Kidney capillary endothelial cell (primary cell): ENCODE measurements around the gene CIZ1.
A peak's percentile ranks its signal among the peaks of the same experiment; 100 is the strongest.

Experiments
- DNase-seq: peaks from one replicate; pipeline ENCODE4 v3.0.0-alpha.2; 2018; ENCODE audit warnings: low spot score

Gene CIZ1

DNA sequence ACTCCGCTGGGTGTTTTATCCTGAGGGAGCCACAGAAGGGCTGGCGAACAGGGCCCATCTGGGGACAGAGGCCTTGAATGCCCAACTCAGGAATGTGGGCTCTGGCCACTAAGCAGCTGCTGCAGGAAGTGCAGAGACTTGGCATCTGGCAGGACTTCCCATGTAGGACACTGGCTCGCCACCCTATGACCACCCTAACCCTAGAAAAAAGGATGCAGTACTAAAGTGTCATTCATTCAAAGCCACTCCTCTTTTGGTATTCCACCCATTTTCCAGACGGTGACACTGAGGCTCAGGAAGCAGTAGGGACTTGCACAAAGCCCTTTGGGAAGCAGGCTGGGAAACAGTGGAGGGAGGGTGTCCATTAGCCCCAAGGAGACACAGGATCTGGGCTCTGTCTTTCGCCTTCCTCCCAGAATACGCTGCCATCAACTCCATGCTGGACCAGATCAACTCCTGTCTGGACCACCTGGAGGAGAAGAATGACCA is 28.3 kb downstream of the CIZ1 start:
- DNase-seq, result no peak

DNA sequence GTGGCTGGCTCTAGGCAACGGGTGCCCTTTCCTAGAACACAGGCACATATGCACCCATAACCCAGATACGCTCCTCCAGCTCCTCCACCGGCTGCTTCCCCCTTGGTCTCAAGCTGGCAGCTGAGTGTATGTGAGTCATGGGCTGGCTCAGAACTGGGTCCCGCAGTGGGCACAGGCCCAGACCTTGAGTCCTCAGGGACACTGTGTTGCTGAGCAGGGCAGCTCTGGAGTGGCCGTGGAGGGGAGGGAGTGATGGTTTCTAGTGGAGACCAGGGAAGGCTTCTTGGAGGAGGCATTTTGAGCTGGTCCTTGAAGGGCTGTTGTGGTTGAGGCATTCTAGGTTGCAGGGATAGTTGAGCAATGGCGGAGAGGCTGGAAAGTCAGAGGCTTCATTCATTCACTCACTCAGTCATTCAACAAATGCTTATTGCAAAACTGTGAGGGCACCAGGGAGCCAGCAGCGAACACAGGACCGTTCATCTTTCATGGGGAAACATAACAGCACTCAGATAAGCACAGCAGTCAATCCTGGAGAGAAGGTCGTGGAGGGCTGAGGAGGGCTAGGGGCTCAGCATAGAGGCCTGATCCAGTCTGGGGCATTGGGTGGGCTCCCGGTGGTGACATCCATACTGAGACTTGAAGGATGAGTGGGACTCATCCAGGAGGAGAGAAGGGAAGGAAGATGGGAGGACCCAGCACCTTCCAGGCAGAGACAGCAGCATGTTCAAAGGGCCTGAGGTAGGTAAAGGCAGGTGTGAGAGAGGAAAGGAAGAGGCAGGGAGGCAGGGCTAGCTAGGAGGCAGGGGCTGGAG is 29.0 kb downstream of the CIZ1 start:
- no peak for DNase-seq

DNA sequence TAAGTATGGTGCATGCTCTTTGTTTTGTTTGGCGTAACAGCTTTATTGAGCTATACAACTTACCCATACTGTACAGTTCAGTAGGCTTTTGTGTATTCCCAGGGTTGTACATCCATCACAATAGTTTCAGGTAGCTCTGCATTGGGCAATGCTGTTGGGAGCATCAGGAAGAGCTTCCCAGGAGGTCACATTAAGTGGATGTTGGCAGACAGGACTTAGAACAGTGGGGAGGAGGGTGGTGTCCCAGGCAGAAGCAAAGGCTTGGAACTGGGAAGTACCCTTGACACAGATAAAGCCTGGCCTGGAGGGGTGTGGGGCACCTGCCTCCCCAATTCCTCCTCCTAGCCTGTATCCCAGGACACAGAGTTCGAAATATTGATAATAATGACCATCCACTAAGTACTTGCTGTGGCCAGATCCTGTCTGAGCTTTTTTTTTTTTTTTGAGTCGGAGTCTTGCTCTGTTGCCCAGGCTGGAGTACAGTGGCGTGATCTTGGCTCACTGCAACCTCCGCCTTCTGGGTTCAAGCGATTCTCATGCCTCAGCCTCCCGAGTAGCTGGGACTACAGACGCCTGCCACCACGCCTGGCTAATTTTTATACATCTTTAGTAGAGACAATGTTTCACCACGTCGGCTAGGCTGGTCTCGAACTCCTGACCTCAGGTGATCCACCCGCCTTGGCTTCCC is 30.0 kb downstream of the CIZ1 start:
- DNase-seq, result no peak

DNA sequence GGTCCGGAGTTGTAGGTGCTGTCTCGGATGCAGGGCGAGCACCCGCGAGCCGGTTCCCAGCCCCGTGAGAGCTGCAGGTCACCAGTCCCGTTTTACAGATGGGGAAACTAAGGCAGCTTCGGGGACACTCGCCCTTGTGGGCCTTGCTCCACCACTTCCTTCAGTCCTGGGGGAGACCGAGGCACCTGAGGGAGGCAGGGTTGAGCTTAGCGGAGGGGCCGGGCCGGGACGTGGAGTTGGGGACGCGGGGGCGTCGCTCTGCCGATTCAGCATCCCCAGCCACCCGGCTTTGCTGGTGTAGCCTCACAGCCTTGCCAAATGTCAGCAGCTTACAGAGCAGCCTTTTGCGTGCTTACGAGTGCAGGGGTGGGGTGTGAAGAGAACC is 30.8 kb downstream of the CIZ1 start:
- no peak for DNase-seq

DNA sequence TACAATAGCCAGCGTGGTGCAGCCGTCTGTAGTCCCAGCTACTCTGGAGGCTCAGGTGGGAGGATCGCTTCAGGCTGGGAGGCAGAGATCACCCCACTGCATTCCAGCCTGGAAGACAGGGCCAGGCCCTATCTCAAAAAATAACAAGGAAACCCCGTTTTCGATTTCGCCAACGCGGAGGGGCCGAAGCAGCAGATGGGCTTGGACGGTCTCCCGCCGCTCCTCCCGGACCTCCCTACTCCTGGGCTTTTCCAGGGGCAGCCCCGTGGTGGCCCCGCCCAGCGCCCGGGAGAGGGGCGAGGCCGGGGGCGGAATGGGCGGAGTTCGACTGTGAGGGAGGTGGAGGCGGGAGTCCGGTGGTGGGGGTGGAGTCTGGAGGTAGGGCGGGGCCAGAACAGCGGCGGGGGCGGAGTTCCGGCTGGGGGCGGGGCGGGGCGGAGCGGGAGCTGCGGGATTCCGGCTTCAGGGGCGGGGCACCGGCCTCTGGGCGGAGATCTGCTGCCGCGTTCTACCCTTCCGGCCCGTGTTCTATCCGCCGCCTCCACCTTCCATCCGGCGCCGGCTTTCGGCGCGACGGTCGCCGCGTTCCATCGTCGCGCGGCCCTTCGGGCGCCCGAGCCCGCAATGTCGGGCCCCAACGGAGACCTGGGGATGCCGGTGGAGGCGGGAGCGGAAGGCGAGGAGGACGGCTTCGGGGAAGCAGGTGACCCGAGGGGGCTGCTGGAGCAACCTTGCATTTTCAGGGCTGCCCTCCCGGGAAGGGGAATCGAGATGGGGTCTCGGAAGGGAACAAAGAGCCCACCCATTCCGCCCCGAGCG is 31.4 kb downstream of the CIZ1 start, which contains the start of gene BBLN:
TSS of gene BBLN (plus strand) at position 482 of the 819 bp plus-strand sequence. CDS start at position 625, 143 bp downstream.
- DNase-seq, result peak; percentile 93

DNA sequence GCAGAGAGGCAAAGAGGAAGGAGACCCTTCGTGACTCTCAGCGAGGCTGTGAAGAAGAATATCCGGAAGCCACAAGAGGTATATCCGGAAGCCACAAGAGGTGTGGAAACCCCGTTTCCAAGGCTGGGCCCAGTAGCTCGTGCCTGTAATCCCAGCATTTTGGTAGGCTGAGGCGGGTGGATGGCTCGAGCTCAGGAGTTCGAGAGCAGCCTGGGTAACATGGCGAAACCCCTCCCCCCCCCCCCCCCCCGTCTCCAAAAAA is 31.9 kb downstream of the CIZ1 start:
- DNase-seq, result no peak

DNA sequence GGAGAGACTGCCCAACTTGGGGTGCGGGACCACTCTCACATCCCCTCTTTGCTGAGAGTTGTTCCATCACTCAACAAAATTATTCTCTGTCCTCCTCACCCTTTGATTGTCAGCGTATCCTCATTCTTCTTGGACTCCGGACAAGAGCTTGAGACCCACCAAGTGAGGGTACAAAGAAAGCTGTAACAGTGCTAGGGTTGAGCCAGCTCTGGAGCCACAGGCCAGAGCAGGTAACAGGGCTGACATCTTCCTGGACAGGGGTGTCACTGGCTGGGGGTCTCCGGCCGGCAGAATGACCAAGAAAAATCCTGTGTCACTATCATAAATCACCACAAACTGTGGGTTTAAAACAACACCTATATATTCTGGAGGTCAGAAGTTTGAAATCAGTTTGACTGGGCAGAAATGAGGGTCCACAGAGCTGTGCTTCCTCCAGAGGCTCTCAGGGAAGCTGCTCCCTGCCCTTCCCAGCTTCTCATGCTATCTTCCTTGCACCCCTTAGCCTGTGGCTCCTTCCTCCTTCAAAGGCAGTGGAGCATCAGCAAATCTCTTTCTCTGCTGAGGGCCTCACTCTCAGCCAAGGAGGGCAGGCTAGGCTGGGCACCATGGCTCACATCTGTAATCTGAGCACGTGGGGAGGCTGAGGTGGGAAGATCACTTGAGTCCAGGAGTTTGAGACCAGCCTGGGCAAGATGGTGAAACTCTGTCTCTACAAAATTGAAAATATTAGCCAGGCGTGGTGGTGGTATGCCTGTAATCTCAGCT is 35.5 kb downstream of the CIZ1 start:
- DNase-seq, result no peak

DNA sequence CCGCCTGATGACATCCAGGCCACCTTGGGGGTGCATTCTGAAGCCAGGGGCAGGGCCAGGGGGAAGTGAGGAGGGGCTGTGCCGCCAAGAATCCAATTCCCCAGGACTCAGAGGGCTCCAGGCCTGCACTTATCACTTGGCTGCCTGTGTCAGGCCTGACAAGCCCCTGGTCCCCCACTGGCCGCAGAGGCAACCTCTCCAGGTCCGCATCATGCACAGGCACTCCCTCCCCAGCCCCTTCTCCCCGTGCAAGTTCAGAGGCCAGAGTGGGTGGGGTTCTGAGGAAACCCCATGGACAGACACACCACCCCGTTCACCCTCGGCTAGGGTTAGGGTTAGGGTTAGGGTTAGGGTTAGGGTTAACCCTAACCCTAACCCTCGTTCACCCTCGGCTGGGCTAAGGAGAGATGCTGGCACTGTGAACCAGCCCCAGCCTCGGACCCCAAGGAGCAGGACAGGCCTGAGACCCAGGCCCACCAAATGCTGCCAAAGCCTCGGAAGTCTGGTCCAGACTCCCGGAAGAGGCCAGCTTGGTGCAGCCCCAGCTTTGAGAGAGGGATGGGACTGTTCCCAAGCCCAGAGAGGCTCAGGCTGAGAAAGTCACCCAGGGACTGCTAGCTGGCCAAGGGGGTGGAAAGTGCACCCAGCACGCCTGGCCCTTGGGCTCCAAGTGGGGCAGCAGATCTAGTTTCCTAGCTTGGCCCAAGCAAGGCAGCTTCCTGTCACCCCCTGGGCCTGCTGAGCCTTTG is 37.3 kb downstream of the CIZ1 start:
- DNase-seq, result no peak

DNA sequence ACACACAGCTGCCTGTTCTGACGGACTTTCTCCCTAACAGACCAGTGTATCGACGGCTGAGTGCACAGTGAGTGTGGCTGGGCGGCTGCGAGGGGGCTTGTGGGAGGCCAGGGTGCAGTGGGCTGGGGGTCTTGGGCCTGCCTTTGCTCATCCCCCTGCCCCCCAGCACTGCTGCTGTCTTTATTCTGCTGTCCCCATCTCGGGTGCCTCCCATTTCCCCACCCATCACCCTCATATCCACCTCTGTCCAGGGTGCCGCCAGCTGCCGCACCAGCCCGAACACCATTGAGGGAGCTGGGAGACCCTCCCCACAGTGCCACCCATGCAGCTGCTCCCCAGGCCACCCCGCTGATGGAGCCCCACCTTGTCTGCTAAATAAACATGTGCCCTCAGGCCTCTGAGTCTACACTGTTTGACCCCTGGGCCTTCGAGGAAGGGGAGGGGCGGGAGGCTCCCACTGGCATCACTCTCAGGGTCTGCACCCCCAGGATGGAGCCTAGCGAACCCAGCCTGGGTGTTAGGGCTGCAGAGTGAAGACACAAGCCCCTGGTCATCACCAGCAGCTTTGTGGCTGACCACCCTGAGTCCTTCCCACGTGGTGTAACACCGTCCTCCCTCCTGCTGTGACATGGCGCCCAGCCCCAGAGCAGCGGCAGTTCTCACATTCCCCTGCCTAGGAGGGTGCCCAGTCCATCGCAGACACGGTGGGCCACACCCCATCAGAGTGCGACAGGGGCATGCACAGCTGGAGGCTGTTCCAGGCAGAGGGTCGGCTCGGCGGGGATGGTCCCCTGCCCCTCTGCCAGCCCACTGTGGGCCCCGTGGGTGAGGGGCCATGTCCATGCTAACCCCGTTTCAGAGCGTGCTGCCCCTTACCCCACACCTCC is 38.1 kb downstream of the CIZ1 start:
- no peak for DNase-seq

DNA sequence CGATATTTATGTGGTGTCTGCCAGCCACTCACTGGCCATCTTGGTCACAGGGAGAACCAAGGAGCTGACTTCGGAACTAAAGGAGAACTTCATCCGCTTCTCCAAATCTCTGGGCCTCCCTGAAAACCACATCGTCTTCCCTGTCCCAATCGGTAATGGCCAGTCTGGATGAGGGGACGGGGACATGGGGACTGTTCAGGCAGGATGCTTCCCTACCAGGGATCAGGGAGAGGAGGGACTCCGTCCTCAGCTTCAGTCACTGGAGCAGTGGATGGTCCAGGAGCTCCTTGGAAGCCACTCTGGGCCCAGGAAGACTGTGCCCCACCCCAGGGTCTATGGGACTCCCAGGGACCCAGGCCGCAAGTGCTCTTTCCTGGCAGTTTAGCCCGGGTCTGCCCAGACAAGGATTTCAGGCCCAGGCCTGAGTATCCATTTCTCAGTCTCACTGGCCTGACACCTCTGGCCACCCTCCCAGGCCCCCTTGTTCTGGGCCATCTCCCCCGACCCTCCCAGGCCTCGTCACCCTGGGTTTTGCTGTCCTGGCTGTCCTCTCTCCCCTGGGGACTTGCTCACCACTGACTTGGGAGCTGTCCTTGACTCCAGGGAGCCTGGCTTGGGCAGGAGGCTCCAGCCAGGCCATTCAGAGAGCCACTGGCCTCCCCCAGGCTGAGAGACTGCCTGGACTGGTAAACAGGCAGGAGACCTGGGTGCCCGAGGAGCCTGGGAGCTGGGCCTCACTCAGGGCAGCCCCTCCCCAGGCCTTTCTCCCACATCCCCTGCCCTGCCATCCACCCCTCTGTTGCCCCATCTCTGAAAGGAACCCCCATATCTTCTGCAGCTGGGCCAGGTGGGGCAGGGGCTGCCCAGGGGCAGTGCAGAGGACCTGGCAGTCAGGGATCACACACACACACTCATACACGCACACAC is 39.0 kb downstream of the CIZ1 start:
- no peak for DNase-seq

DNA sequence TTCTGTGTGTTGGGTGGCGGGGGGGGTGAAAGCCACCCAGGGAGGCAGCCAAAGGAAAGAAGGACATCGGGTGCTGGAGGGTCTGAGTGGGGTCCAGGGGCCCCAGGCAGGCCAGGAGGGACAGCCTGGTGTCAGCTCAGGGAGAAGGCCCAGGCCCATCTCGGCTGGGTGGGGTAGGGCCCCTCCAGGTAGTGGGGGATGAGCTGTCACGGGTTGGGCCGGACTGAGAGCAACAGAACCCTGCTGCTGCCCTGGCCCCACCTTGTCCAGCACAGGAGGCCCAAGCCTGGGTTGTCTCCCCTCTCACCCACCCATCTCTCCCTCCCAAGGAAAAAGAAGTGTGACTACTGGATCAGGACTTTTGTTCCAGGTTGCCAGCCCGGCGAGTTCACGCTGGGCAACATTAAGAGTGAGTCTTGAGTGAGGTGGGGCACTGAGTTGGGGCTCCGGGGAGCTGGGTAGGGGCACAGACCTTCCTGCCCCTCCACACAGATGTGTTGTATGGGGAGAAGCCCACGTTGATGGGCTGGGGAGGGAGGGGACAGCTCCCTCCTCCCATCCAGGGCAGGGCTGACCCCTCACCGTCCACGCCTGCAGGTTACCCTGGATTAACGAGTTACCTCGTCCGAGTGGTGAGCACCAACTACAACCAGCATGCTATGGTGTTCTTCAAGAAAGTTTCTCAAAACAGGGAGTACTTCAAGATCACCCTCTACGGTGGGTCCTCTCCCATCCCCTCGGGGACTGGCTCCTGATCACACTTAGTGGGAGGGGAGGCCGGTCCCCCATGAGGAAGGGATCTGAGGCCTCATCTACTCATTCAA is 39.9 kb downstream of the CIZ1 start:
- no peak for DNase-seq

DNA sequence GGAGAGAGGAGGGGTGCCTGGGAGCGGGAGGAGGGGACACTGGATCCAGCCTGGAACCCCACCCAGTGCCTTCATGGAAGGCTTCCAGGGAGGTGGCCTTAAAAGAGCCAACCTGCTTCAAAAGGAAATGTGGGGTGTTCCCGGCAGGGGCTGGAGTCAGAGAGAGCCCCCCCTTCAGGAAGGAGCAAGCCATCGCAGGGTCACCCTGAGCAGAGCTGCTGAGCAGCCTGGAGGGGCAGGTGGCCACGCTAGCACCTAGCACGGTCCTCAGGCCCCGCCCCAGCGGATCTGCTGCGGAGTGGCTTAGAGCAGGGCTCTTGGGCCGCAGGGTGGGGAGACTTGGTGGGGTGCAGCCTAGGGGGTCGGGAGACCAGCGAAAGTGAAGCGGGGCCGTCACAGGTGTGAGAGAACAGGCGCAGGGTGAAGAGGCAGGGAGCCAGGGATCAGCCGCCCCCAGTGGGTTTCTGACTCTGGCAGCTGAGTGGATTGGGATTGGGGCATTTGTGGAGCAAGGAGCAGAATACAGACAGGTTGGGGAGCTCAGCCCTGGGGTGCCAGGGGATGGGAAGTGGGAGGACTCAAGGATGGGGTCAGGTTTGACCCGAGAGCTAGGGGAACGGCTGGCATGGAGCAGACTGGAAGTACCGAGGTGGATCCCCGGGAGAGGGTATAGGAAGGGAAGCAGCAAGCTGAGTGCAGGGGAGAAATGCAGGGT is 40.6 kb downstream of the CIZ1 start:
- no peak for DNase-seq

DNA sequence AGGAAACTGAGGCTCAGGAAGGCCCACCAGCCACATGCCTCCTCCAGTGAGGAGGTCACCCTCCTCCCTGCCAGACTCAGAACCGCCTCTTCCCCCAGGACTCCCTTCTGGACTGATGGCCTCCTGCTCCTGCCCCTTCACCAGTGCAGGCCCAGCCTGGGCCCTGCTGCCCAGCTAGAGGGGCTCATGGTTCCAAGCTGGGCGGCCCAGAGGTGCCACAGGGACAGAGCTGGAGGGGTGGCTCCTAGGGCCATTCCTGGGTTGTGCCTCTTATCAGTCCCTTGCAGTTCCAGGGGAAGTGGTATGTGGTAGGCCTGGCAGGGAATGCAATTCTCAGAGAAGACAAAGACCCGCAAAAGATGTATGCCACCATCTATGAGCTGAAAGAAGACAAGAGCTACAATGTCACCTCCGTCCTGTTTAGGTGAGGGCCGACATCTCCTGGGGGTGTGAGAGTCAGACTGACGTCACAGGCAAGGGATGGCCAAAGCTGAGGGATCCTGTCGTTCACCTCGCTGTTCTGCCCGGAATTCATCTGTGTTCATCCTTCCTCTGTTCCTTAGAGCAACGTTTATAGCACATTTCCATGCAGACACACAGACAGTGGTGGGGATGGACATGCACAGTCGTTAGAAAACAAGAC is 41.3 kb downstream of the CIZ1 start:
- DNase-seq, result no peak

DNA sequence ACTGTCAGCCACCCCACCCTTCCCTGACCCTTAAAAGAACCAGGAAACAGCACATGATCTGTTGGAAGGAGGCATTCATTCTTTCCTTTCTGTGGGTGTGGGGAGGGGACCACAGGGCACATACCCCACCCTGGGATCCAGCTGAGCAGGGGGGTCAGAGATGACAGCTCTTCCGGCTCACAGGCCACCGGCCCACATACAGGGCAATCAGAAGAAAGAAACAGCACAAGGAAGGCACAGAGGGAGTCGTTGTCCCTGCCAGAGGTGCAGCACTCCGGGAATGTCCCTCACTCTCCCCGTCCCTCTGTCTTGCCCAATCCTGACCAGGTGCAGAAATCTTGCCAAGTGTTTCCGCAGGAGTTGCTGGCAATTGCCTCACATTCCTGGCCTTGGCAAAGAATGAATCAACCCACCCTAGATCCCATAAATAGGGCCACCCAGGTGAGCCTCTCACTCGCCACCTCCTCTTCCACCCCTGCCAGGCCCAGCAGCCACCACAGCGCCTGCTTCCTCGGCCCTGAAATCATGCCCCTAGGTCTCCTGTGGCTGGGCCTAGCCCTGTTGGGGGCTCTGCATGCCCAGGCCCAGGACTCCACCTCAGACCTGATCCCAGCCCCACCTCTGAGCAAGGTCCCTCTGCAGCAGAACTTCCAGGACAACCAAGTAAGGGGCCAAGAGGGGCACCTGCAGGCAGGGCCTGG is 42.2 kb downstream of the CIZ1 start, which contains the start of gene LCN2:
TSS of gene LCN2 (plus strand) at position 453 of the 701 bp plus-strand sequence. CDS start at position 526, 73 bp downstream.
- no peak for DNase-seq

DNA sequence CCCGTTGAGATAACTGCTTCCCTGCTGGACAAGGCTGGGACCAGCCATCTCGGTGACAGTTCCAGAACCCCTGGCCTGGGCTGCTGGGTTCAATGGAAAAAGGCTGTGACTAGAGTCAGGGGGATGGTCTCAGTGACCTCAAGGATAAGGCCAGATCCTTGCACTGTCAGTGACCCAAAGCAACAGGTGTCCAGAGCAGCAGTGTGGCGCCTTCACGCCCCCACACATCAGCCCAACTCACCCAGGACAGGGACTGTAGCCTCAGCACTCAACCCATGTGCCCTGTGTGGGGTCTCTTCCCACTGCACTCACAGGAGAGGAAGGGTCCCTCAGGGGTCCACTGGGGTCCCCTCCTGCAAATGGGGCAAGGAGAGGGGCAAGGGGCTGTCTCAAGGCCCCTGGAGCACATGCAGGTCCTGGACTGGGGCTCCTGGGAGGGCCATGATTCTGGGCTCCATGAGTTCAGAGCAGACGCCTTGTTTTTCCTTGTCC is 42.8 kb downstream of the CIZ1 start:
- no peak for DNase-seq

DNA sequence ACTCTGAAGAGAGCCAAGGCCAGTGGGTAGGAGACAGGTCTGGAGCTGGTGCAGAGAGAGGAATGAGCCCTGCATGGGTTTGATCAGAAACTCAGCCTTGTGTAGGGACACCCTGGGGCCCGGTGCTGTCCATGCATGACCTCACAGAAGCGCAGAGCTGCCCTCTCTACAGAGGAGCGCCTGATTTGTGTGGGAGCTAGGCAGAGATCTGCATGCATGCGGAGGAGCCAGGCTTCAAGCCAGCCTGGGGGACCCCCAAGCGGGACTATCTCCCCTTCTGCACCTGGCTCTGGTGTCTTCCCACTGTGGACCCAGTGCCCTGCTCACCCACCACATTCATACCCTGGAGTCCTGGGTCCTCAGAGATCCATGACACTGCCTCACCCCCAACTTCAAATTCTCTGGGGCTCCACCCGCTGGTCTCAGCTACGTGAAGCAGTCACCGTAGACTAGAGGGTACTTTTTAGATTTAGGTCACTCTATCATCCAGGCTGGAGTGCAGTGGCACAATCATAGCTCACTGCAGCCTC is 44.7 kb downstream of the CIZ1 start:
- DNase-seq, result no peak
